HepG2 (cell line): ENCODE measurements around the gene ENO3. TPM values are rescaled to one million over a fixed set of nuclear protein-coding genes. Genes with fewer than 3 reads are reported as not detected.

Source experiments
- ELF1 ChIP-seq: sonication (generic); formaldehyde crosslinking; IDR thresholded peaks from 2 replicates; pipeline ENCODE4 v1.4.0; 2020; ENCODE audit warnings: missing genetic modification reagents
- GPN1 ChIP-seq: sonication (generic); formaldehyde crosslinking; IDR thresholded peaks from 2 replicates; pipeline ENCODE4 v1.5.1; 2020; ENCODE audit warnings: missing genetic modification reagents, borderline replicate concordance
- HOXD1 ChIP-seq: sonication (generic); formaldehyde crosslinking; IDR thresholded peaks from 2 replicates; pipeline ENCODE4 v1.5.0; 2020; ENCODE audit warnings: missing genetic modification reagents
- KDM2A ChIP-seq: sonication (generic); formaldehyde crosslinking; IDR thresholded peaks from 2 replicates; pipeline ENCODE4 v1.4.0; 2020; ENCODE audit warnings: low read depth, missing genetic modification reagents, borderline replicate concordance
- KLF13 ChIP-seq: sonication (generic); formaldehyde crosslinking; IDR thresholded peaks from 2 replicates; pipeline ENCODE4 v1.4.0; 2020; ENCODE audit warnings: mild to moderate bottlenecking, missing genetic modification reagents
- MAFK ChIP-seq, 2 experiments: IDR thresholded peaks in 1 of 2; conservative IDR thresholded peaks in 1 of 2; 2 replicates each; pipeline ENCODE4 v1.6.1; 2011; ENCODE audit warnings: improper control_type of control experiment in 2 of 2, low read length in 2 of 2
- MBD4 ChIP-seq: IDR thresholded peaks from 2 replicates; pipeline ENCODE4 v1.6.1; 2012; ENCODE audit warnings: low read length, inconsistent platforms, borderline replicate concordance
- NR2C2 ChIP-seq: sonication (generic); formaldehyde crosslinking; IDR thresholded peaks from 2 replicates; pipeline ENCODE4 v1.4.0; 2020; ENCODE audit warnings: missing genetic modification reagents, mild to moderate bottlenecking, moderate library complexity, borderline replicate concordance
- RFX5 ChIP-seq: IDR thresholded peaks from 2 replicates; pipeline ENCODE4 v1.6.1; 2011; ENCODE audit warnings: low read depth, low read length, improper control_type of control experiment
- SIN3A ChIP-seq: IDR thresholded peaks from 2 replicates; pipeline ENCODE4 v1.6.1; 2011; ENCODE audit warnings: low read depth, mild to moderate bottlenecking, control low read depth, low read length, borderline replicate concordance
- ZBTB7A ChIP-seq: sonication (generic); formaldehyde crosslinking; IDR thresholded peaks from 2 replicates; pipeline ENCODE4 v1.8.0; 2022; ENCODE audit warnings: mild to moderate bottlenecking, missing genetic modification reagents
- ZNF180 ChIP-seq: sonication (generic); formaldehyde crosslinking; IDR thresholded peaks from 2 replicates; pipeline ENCODE4 v1.4.0; 2020; ENCODE audit warnings: low read depth, missing genetic modification reagents, borderline replicate concordance
- ZNF205 ChIP-seq: IDR thresholded peaks from 2 replicates; pipeline ENCODE4 v1.6.1; 2018; ENCODE audit warnings: missing biosample characterization, missing genetic modification reagents
- ZNF274 ChIP-seq: sonication (generic); formaldehyde crosslinking; IDR thresholded peaks from 2 replicates; pipeline ENCODE4 v1.5.1; 2020; ENCODE audit warnings: mild to moderate bottlenecking, missing genetic modification reagents
- ZNF276 ChIP-seq: sonication (generic); formaldehyde crosslinking; IDR thresholded peaks from 2 replicates; pipeline ENCODE4 v1.4.0; 2020; ENCODE audit warnings: mild to moderate bottlenecking, low read depth, missing genetic modification reagents
- ZNF501 ChIP-seq: sonication (generic); formaldehyde crosslinking; IDR thresholded peaks from 2 replicates; pipeline ENCODE4 v1.5.1; 2020; ENCODE audit warnings: mild to moderate bottlenecking, moderate library complexity, missing genetic modification reagents
- ZNF530 ChIP-seq: sonication (generic); formaldehyde crosslinking; IDR thresholded peaks from 2 replicates; pipeline ENCODE4 v1.5.0; 2020; ENCODE audit warnings: low read depth, mild to moderate bottlenecking, missing genetic modification reagents
- ZNF558 ChIP-seq: sonication (generic); formaldehyde crosslinking; IDR thresholded peaks from 2 replicates; pipeline ENCODE4 v1.9.0; 2022; ENCODE audit warnings: mild to moderate bottlenecking, missing genetic modification reagents, borderline replicate concordance
- ZNF577 ChIP-seq: sonication (generic); formaldehyde crosslinking; IDR thresholded peaks from 2 replicates; pipeline ENCODE4 v1.4.0; 2020; ENCODE audit warnings: mild to moderate bottlenecking, low read depth, missing genetic modification reagents, borderline replicate concordance
- ZNF615 ChIP-seq: sonication (generic); formaldehyde crosslinking; IDR thresholded peaks from 2 replicates; pipeline ENCODE4 v1.5.0; 2020; ENCODE audit warnings: mild to moderate bottlenecking, missing genetic modification reagents, borderline replicate concordance
- ZNF670 ChIP-seq: sonication (generic); formaldehyde crosslinking; IDR thresholded peaks from 2 replicates; pipeline ENCODE4 v1.8.0; 2022; ENCODE audit warnings: mild to moderate bottlenecking, missing genetic modification reagents, borderline replicate concordance
- ZNF775 ChIP-seq: sonication (generic); formaldehyde crosslinking; IDR thresholded peaks from 2 replicates; pipeline ENCODE4 v1.4.0; 2020; ENCODE audit warnings: missing genetic modification reagents, mild to moderate bottlenecking, moderate library complexity, borderline replicate concordance
- ZNF800 ChIP-seq: sonication (generic); formaldehyde crosslinking; IDR thresholded peaks from 2 replicates; pipeline ENCODE4 v1.4.0; 2020; ENCODE audit warnings: missing genetic modification reagents
- ZUFSP ChIP-seq: sonication (generic); formaldehyde crosslinking; IDR thresholded peaks from 2 replicates; pipeline ENCODE4 v1.9.0; 2021; ENCODE audit warnings: missing genetic modification reagents, mild to moderate bottlenecking, borderline replicate concordance
- polyA plus RNA-seq, 8 experiments: library from polyadenylated mRNA; depleted of rRNA in 3 of 8; stranded (reverse) in 7 of 8; unstranded in 1 of 8; fragments of >200 nt; fragmentation: Illumina TruSeq in 4 of 8; extraction: Trizol in 4 of 8; gene quantifications; 2 replicates each; pipeline versions ENCODE4 v1.2.1 to v1.2.3, GENCODE V29; 2011 to 2016; ENCODE audit warnings: low read depth in 4 of 8, missing spikeins in 1 of 8, mixed read lengths in 1 of 8; ENCODE audit not compliant: insufficient read depth in 1 of 8
- total RNA-seq, 5 experiments: library from RNA; depleted of rRNA; stranded (reverse); fragments of >200 nt; fragmentation: Illumina TruSeq; extraction: Trizol; gene quantifications; 2 replicates each; pipeline ENCODE4 v1.2.3, GENCODE V29; 2016; ENCODE audit warnings: low read depth in 1 of 5

Gene ENO3
- total and polyA plus RNA-seq, 2 of the 13 experiments (the other 11 are each of a cell fraction or from before 2014, with no cell fraction given): 59.8 to 69.8 TPM

- TF ChIP-seq ZNF205 (CRISPR knock-in tag): no peak
- TF ChIP-seq GPN1 (CRISPR knock-in tag): no peak
- TF ChIP-seq ZNF274: peak; percentile 67; the same call in 1 of the 2 replicates
- 0 out of 2 replicates have a peak, but pooled peaks have one; percentile 8 for TF ChIP-seq ZNF530 (CRISPR knock-in tag)
- TF ChIP-seq ELF1: no peak
- TF ChIP-seq ZNF180 (CRISPR knock-in tag): no peak
- TF ChIP-seq ZNF276 (CRISPR knock-in tag): no peak
- 0 out of 2 replicates have a peak, but pooled peaks have one; percentile 39 for TF ChIP-seq ZBTB7A (CRISPR knock-in tag)
- 0 out of 2 replicates have a peak, but pooled peaks have one; percentile 39 for TF ChIP-seq KDM2A
- TF ChIP-seq ZUFSP (CRISPR knock-in tag): no peak
- TF ChIP-seq KLF13: no peak
- TF ChIP-seq HOXD1 (CRISPR knock-in tag): no peak
- TF ChIP-seq MAFK (conservative IDR thresholded peaks at IDR 0.05 in 1 of 2, IDR thresholded peaks at IDR 0.05 in 1 of 2; ENCODE audit: low read length in 2 of 2): no peak
- no peak for TF ChIP-seq ZNF558 (CRISPR knock-in tag)
- no peak for TF ChIP-seq ZNF775 (CRISPR knock-in tag)
- no peak for TF ChIP-seq ZNF577 (CRISPR knock-in tag)
- TF ChIP-seq MBD4: no peak
- TF ChIP-seq NR2C2 (CRISPR knock-in tag): no peak; the same call in 1 of the 2 replicates
- no peak for TF ChIP-seq ZNF615 (CRISPR knock-in tag)
- no peak for TF ChIP-seq RFX5
- TF ChIP-seq SIN3A: 0 out of 2 replicates have a peak, but pooled peaks have one; percentile 81
- 0 out of 2 replicates have a peak, but pooled peaks have one; percentile 39 for TF ChIP-seq ZNF501 (CRISPR knock-in tag)
- no peak for TF ChIP-seq ZNF670 (CRISPR knock-in tag)
- TF ChIP-seq ZNF800 (CRISPR knock-in tag): no peak
These were observed 10.2 kb upstream of the ENO3 start (continued) for GRCh38 chr17:4940555-4941318.
